WI38 (cell line): ENCODE measurements around the gene ST3GAL3.

Experiments used
- H3K4me3 ChIP-seq: 2 replicates; pipeline ENCODE4 v1.5.1; 2011; ENCODE audit warnings: low read depth, mild to moderate bottlenecking, control low read depth, low read length
- CTCF ChIP-seq: IDR thresholded peaks from 2 replicates; pipeline ENCODE4 v1.5.1; 2012; ENCODE audit warnings: low read depth, mild to moderate bottlenecking, control low read depth, low read length

The ST3GAL3 gene

GRCh38 chr1:43669878-43670277, 37.5 kb upstream of the ST3GAL3 start:
- H3K4me3 ChIP-seq, result no peak overlapping the region
- TF ChIP-seq CTCF, result no peak

DNA sequence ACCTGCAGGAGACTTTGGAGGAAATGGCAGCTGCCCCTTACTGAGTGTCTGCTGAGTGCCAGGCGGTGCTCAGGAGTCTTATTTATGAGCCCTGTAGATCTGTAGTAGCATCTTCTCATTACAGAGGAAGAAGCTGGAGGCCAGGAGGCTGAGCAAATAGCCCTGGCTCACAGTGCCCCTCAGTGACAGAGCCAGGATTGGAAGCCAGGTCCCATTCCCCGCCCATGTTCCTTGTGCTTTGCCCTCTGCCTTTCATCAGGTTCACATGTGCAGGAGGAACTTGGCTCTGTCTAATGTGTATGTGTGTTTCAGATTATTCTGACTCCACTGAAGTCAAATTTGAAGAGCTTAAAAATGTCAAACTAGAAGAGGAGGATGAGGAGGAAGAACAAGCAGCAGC, 36.1 kb upstream of the ST3GAL3 start:
- TF ChIP-seq CTCF, result no peak

GRCh38 chr1:43671626-43672330, 35.6 kb upstream of the ST3GAL3 start:
- H3K4me3 ChIP-seq, result no peak overlapping the region
- TF ChIP-seq CTCF, result no peak

More for the DNA sequence above, 36.1 kb upstream of the ST3GAL3 start:
- H3K4me3 ChIP-seq, result no peak overlapping the region

DNA sequence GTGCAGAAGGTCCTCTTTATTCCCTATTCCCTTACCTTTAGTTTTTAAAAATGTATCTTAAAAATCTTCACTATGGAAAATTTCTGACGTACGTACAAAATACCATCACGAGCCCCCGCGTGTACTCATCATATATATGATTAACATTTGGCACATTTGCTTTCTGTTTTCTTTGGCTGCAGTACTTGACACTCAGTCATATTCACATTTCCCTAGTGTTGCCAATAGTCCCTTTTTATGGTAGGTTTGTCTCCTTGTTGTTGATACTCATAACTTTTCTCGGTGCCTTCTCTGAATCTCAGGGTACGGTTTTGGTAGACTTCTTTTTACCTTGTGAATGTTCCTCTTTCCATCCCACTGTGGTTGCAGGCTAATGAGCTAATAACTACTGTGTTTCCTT, 34.1 kb upstream of the ST3GAL3 start:
- no peak overlapping the region for H3K4me3 ChIP-seq
- no peak for TF ChIP-seq CTCF

DNA sequence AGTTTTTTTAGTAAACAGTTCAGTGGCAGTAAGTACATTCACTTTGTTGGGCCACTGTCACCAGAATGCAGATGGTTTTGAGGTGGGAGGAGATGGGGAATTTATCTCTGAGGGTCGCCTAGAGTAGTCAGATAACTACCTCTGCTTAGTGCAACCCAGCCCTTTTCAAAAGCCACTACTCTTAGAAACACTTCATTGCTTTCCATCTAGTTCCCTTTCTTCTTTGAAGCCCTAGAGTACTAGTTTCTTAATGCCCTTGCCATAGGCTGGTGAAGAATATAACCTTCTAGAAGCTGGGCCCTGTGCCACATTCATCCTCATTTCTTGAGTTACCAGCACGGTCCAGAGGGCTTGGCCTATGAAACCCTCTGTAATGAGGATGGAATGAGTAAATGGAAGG, 28.4 kb upstream of the ST3GAL3 start:
- no peak for TF ChIP-seq CTCF
- no peak overlapping the region for H3K4me3 ChIP-seq

DNA sequence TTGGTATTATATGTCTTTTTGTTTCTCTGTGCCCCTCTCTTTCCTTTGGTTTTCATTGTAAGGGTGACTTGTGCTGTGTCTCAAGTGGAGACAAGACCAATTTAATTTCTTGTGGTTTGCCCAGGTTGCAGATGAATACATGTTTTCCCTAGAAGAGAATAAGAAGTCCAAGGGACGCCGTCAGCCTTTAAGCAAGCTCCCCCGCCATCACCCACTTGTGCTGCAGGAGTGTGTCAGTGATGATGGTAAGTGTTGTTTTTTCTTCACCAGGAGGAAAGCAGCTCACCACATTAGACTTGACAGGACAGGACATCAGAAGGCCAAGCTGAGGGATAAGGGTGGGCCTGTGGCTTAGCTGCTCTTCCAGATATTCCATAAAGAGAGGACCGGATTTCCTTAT, 23.8 kb upstream of the ST3GAL3 start:
- no peak for TF ChIP-seq CTCF
- no peak overlapping the region for H3K4me3 ChIP-seq

- no peak for TF ChIP-seq CTCF
- no peak overlapping the region for H3K4me3 ChIP-seq
These were observed 20.5 kb upstream of the ST3GAL3 start for GRCh38 chr1:43686801-43687200.
